ES-I3 (cell line): ENCODE data around the gene EIF4H.

ENCODE experiments used
- H3K36me3 ChIP-seq: 2 replicates; pipeline ENCODE4 v1.6.1; 2013; ENCODE audit warnings: mild to moderate bottlenecking, low read length, control low read depth, moderate library complexity; ENCODE audit not compliant: insufficient read depth
- H3K4me1 ChIP-seq: 2 replicates; pipeline ENCODE4 v1.6.1; 2013; ENCODE audit warnings: mild to moderate bottlenecking, control low read depth, low read length; ENCODE audit not compliant: insufficient read depth
- H3K9ac ChIP-seq: 2 replicates; pipeline ENCODE4 v1.6.1; 2013; ENCODE audit warnings: low read depth, mild to moderate bottlenecking, low read length, moderate library complexity
- H3K9me3 ChIP-seq: 2 replicates; pipeline ENCODE4 v1.6.1; 2013; ENCODE audit warnings: mild to moderate bottlenecking, low read length, moderate library complexity; ENCODE audit not compliant: control insufficient read depth, insufficient read depth

The EIF4H gene

DNA sequence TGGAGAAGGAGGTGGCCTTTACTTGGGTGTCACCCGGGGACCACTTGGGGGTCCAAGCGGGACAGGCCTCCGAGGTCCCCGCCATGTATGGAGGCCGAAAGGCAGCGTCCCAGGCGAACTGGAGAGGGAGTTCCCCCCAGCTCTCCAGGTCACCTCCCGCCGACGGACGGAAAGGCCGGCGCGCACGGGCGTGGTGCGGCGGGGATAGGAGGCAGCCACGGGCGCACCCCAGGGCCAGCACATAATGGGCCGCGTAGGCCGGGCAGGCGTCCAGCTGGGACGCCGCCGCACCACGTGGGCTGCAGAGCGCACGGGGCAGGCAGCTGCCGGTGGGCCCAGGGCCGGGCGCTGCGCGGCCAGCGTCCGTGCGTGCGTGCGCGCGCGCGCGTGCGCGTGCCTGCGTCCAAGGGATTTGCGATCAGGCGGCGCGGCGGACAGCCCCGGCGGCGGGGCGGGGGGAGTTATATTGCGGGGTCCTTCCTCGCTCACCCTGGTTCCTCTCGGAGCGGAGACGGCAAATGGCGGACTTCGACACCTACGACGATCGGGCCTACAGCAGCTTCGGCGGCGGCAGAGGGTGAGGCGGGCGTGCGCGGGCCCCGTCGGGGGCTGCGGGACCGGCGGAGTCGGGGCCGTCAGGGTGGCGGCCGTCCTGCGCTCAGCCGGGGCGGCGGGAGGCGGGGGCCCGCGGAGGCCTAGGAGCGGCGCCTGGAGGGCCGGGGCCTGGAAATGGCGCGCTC, at the start of gene EIF4H:
EIF4H (plus strand) TSS at position 491 of the 740 bp plus-strand sequence; CDS start at position 519, 28 bp downstream.
- Histone ChIP-seq H3K9ac (peak within 1 kb of the TSS; percentile 95), H3K4me1 (peaks cover 9% of the 10 kb centered on the region), H3K9me3 (no peaks in the 10 kb centered on the region), H3K36me3 (peaks cover 7% of the 10 kb centered on the region; the same call in 1 of the 2 replicates)

DNA sequence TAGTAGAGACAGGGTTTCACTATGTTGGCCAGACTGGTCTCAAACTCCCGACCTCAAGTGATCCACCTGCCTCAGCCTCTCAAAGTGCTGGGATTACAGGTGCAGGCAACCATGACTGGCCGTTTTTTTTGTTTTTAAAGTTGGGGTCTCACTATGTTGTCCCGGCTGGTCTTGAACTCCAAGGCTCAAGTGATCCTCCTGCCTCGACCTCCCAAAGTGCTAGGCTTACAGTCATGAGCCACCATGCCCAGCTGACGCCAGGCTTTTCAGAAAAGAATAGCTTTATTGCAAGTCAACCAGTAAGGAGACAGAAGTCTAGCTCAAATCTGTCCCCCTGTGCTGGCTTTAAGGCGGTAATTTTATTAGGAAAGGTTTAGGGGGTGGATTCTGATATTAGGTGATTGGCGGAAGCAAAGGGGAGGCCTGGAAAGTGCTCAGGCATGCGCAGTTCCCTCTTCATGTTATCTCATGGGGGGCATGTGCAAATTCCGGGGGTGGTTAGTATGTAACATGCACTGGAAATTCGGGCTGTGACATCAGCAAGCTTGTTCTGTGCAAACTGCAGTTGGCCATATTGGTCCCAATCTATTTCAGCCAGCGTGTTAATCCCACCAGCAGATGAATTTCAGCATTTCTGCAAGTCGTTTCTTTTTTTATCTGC, 47.8 kb upstream of the EIF4H start:
- no peaks in the 10 kb centered on the region for H3K9me3 ChIP-seq
- H3K9ac ChIP-seq, result no peak overlapping the region
- H3K36me3 ChIP-seq, result no peaks in the 10 kb centered on the region
- no peaks in the 10 kb centered on the region for H3K4me1 ChIP-seq

DNA sequence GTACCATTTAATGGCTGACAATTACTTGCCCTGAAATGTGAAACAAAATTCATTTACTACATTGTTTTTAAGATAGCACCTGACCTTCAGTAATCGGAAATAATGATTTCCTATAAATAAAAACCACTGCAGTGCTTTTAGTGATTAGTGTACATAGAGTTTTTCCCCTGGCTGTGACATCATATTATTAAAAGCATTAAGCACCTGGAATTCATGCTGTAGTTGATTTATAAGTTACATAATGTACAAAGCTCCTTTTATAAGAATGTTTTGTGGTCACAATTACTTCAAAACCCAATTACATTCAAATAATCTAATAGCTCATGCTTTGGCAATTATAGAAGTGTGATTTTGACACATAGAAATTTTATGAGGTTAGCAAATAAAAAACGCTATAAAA, 44.3 kb upstream of the EIF4H start:
- peaks cover 4% of the 10 kb centered on the region; the same call in 1 of the 2 replicates for H3K4me1 ChIP-seq
- no peaks in the 10 kb centered on the region for H3K9me3 ChIP-seq
- H3K36me3 ChIP-seq, result no peaks in the 10 kb centered on the region
- H3K9ac ChIP-seq, result no peak overlapping the region

DNA sequence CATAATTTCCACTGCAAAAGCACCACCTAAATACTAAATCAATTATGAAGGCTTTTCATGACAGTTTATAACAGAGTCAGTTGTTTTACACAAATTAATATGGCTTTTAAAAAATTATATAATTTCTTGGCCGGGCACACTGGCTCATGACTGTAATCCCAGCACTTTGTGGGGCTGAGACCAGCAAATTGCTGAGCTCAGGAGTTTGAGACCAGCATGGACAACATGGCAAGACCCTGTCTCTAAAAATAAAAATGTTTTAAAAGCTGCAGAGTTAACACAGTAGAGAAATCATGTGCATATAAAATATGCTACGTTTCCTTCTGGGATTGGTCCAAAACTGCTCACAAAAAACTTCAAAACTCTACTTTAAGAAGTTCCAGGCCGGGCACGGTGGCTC, 43.6 kb upstream of the EIF4H start:
- Histone ChIP-seq H3K36me3 (no peaks in the 10 kb centered on the region), H3K4me1 (peaks cover 4% of the 10 kb centered on the region; the same call in 1 of the 2 replicates), H3K9ac (no peak overlapping the region), H3K9me3 (no peaks in the 10 kb centered on the region)

DNA sequence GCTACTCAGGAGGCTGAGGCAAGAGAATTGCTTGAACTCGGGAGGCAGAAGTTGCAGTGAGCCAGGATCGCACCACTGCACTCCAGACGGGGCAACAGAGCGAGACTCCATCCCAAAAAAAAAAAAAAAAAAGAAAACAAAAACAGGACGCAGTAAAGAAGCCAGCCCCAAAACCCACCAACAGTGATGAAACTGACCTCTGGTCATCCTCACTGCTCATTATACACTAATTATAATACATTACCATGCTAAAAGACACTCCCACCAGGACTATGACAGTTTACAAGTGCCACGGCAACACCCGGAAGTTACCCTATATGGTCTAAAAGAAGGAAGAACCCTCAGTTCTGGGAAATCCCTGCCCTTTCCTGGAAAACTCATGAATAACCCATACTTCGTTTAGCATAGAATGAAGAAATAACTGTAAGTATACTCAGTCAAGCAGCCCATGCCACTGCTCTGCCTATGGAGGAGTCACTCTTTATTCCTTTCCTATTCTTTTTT, 40.0 kb upstream of the EIF4H start:
- no peaks in the 10 kb centered on the region for H3K36me3 ChIP-seq
- no peak overlapping the region for H3K9ac ChIP-seq
- peaks cover 7% of the 10 kb centered on the region for H3K4me1 ChIP-seq
- H3K9me3 ChIP-seq, result no peaks in the 10 kb centered on the region

DNA sequence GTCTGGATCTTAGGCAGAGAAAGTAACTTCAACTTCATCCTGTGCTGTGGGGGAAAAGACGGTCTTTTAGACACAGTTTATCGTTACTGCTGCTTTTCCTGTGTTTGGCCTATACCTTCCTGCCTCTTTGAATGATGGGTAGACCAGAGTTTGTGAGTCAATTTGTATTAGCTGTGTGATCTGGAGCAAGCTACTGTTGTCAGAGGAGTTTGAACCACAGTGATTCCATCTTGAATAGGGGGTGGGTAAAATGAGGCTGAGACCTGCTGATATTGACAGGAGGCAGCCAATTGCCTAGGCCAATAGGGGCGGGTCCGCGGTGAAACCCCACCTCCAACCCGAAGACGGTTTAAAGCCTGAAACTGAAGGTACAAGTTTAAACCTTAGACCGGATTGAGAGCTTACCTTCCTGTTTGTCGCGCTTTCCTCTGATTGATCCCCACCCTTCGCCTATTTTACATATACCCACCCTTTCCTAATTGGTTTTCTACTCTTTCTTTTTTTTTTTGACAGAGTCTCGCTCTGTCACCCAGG, 35.8 kb upstream of the EIF4H start:
- H3K9ac ChIP-seq, result 0 out of 2 replicates have a peak overlapping the region, but pooled peaks have one; percentile 17
- H3K4me1 ChIP-seq, result peaks cover 3% of the 10 kb centered on the region; the same call in 1 of the 2 replicates

DNA sequence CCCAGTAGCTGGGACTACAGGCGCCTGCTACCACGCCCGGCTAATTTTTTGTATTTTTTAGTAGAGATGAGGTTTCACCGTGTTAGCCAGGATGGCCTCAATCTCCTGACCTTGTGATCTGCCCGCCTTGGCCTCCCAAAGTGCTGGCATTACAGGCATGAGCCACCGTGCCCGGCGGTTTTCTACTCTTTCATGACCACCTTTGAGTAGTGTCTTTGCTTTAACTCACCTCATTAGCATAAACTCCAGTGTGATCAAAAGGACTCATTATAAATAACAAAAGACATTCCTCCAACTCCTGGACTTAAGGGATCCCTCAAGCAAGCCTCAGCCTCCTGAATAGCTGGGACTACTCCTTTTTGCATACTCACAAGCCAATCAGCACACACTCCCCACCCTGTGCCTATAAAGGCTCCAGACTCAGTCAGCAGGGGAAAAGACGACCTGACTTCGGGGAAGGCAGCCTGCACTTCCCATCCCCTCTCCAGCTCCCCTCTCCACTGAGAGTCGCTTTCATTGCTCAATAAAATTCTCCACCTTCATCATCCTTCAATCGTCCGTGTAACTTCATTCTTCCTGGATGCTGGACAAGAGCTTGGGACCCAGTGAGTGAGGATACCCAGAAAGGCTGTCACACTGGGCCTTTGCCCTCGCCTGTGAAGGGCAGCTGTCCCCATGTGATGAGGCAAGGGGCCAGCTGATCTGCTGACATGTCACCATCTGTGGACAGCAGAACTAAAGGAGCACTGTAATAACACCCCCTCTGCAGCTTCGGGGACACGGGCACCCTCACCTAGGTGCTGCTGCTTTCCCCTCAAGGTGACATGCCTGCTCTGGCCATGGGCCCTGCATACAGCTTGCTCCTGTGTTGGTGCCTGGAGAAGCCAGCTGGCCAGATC, 35.0 kb upstream of the EIF4H start:
- Histone ChIP-seq H3K9ac (no peak overlapping the region; the same call in 1 of the 2 replicates), H3K4me1 (peaks cover 3% of the 10 kb centered on the region; the same call in 1 of the 2 replicates), H3K9me3 (no peaks in the 10 kb centered on the region), H3K36me3 (no peaks in the 10 kb centered on the region)

More for the DNA sequence above, 35.8 kb upstream of the EIF4H start:
- no peaks in the 10 kb centered on the region for H3K9me3 ChIP-seq
- no peaks in the 10 kb centered on the region for H3K36me3 ChIP-seq

DNA sequence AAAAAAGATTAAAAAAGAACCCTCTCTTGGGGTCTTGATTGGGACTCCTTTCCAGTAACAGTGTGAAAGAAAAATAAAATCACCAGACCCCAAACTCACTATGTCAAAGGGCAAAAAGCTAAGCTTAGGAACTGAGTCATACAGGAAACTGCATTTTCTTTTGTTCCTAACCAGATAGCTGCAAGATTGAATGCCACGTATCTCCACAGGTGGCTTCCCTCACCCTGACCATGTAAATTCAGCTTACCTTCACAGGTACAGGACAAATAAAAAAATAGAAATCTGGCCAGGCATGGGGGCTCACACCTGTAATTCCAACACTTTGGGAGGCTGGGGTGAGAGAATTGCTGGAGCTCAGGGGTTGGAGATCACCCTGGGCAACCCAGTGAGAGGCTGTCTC, 32.5 kb upstream of the EIF4H start:
- peaks cover 3% of the 10 kb centered on the region; the same call in 1 of the 2 replicates for H3K4me1 ChIP-seq
- no peaks in the 10 kb centered on the region for H3K36me3 ChIP-seq
- H3K9me3 ChIP-seq, result no peaks in the 10 kb centered on the region
- H3K9ac ChIP-seq, result no peak overlapping the region

DNA sequence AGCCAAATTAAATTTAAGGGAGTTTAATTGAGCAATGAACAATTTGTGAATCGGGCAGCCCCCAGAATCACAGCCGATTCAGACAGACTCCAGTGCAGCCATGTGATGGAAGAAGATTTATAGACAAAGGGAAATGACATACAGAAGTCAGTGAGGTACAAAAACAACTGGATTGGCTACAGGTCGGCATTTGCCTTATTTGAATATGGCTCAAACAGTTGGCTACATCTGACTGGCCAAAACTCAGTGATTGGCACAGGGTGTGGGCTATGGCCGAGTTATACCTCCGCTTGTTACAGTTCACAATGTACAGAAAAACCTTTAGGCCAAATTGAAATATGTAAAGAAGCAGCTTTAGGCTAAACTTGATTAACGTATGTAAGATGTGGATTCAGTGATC, 30.8 kb upstream of the EIF4H start:
- peaks cover 4% of the 10 kb centered on the region for H3K9me3 ChIP-seq
- H3K4me1 ChIP-seq, result peaks cover under 1% of the 10 kb centered on the region; the same call in 1 of the 2 replicates
- no peaks in the 10 kb centered on the region for H3K36me3 ChIP-seq
- no peak overlapping the region for H3K9ac ChIP-seq

DNA sequence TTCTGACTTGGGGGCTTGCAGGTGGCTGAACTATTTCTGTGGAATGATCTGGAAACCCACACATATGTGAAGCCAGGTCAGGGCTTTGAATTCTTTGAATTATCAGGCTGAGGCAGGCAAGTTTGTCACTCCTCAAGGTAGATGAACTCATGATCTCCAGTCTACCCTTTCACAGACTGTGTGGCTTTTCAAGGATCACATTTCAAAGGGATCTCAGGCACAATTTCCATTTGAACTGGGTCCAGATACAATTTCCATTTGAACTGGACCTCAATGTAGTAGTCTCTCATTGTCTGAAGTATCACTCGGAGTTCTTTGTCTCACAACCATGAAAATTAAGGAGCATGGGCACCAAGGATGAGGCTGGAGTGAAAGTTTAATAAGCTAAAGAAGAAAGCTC, 25.7 kb upstream of the EIF4H start:
- Histone ChIP-seq H3K9me3 (peaks cover 4% of the 10 kb centered on the region), H3K4me1 (no peaks in the 10 kb centered on the region)

DNA sequence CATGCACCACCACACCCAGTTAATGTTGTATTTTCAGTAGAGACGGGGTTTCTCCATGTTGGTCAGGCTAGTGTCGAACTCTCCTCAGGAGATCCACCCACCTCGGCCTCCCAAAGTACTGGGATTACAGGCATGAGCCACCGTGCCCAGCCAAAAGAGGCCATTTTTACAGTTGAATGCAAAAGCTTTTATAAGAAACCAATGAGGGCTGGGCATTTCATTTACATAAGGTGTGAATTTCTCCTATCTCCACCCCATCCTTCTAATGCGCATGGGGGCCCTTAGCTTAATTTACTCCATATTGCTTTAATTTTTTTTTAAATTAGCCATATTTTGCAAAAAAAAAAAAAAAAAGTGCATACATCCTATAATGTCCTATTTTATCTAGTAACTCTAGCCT, 25.1 kb upstream of the EIF4H start:
- Histone ChIP-seq H3K9ac (no peak overlapping the region), H3K4me1 (no peaks in the 10 kb centered on the region; the same call in 1 of the 2 replicates)

More for the DNA sequence above, 25.7 kb upstream of the EIF4H start:
- Histone ChIP-seq H3K36me3 (no peaks in the 10 kb centered on the region), H3K9ac (no peak overlapping the region)

DNA sequence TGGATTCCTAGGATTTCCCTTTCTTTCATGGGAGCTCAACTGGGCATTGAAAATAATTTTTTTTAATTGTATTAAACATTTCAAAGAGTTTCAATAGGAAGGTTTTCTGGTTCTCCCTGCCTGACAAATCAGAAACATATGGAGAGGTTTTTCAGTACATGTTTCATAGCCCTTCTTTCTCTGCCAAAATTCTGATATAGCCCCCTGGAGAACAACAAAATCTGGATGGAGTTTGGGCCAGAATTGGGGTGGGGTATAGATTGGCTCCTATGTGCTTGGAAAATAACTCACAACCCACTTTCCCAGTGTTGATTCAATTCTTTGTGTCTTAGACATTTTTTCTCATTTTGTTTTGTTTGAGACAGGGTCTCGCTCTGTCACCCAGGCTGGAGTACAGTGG, 24.6 kb upstream of the EIF4H start:
- Histone ChIP-seq H3K4me1 (no peaks in the 10 kb centered on the region; the same call in 1 of the 2 replicates), H3K9me3 (peaks cover 4% of the 10 kb centered on the region), H3K9ac (no peak overlapping the region), H3K36me3 (no peaks in the 10 kb centered on the region)

More for the DNA sequence above, 25.1 kb upstream of the EIF4H start:
- Histone ChIP-seq H3K9me3 (peaks cover 4% of the 10 kb centered on the region), H3K36me3 (no peaks in the 10 kb centered on the region)

DNA sequence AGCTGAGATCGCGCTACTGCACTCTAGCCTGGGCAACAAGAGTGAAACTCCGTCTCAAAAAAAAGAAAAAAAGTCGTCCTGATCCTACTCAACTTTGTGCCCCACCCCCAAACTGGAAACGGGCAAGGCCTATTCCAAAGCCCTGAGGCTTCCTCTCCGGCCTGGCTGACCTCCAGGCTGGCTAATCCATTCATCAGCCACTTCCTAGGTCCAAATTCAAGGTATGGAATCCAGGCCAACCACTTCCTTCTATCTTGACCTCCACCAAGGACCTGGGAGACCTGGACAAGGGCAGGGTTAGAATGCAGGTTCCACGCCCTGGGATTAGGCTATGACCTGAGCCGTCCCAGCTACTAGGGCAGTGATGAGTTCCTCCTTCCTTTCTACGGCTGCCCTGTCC, 20.4 kb upstream of the EIF4H start:
- Histone ChIP-seq H3K9me3 (no peaks in the 10 kb centered on the region; the same call in 1 of the 2 replicates), H3K9ac (no peak overlapping the region), H3K4me1 (no peaks in the 10 kb centered on the region; the same call in 1 of the 2 replicates), H3K36me3 (no peaks in the 10 kb centered on the region)
